GM19372 (cell line): ENCODE measurements around the gene TNFRSF1A.

Source experiments
- ATAC-seq: cut with Tn5 transposase; IDR thresholded peaks from one replicate; pipeline ENCODE4 v1.9.1; 2021; ENCODE audit warnings: mild to moderate bottlenecking, low read depth, moderate library complexity; ENCODE audit not compliant: unreplicated experiment

TNFRSF1A gene

GRCh38 chr12:6374786-6375160 is 32.9 kb upstream of the TNFRSF1A start:
- no peak for ATAC-seq

DNA sequence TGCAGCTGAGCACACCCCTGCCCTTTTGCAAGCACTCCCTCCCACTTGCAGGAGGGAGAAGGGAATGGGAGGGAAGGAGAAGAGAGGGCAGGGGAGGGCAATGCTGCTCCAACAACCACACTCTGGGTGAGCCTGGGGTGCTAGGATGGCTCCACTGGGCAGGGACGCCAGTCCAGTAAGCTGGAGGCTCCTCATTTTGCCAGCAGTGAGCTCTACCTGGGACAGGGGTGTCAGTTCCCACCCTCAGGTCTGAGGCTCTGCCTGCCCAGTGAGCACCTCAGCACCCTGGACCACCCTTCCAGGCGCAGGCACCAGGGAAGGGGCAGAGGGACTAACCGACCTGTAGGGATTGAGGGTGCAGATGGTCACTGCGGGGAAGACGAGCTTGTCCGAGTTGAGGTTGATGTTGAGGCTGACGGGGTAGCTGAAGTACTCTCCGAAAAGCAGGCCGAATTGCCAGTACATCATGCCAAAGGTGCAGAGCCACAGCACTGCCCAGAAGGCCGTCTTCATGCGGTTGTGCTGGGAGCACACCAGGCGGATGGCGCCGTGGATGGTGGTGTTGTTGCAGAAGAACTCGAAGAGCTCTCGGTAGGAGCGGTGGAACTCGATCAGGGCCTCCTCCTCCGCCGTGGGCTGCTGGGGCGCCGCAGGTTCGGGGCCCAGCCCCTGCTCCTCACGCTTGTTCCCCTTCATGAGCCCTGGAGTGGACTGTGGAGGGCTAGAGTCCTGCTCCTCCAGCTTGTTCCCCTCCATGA is 32.3 kb upstream of the TNFRSF1A start:
- ATAC-seq: no peak

DNA sequence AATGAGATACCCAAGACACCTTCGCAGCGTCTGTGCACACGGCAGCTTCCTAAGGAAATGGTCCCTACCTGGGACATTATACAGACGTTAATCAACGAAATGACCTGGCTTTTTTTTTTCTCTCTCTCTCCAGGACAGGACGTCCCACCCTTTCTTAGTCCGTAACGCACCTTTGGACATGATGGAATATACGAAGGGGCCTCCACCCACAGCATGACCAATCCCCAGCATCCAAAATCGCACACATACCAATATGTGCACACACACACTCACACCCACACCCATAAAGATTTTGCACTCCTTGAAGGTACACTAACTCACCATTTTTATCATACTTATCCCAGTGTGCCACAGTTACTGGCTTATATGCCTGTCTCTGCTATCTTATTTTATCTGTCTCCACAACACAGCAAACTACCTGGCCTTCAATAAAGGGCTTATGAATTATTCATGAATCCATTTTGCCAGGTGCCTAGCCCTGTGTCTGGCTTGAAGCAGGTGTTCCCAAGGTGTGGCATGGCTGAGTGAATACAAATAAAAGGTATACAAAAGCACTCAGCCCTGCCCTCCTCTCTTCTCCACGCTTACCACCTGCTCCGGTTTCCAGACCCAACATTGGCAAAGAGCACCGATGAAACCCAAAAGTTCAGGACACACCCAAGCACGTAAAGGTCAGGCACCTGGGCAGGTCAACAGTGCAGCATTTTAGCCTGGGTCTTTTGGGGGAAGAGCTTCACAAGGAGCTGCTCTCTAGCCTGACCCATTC is 31.3 kb upstream of the TNFRSF1A start:
- ATAC-seq: no peak

DNA sequence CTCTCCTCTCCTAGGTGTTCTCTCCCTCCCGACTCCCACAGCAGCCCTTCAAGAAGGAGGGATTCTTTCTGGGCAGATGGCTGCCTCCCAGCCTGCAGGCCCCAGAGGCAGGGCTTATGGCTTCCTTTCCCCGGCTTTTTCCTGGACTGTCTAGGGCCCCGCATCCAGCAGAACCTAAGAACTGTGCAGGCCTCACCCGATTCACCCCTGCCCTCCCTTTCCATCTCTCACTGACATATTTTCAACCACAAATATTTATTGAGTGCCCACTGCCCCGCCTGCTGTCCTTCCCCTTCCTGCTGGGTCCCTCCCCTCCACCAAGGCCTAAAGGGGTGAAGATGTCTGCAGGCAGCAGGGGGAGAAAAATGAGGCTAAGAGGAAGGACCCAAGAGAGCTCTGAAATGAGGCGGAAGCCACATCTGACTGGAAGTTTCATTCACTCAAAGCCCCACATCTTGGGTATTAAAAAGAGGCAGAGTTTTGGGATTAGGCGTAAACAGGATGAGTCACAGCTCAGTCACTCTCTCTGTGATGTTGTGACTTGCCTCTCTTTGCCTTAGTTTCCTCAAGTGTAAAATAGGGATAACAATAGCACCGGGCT is 30.6 kb upstream of the TNFRSF1A start:
- ATAC-seq: no peak

DNA sequence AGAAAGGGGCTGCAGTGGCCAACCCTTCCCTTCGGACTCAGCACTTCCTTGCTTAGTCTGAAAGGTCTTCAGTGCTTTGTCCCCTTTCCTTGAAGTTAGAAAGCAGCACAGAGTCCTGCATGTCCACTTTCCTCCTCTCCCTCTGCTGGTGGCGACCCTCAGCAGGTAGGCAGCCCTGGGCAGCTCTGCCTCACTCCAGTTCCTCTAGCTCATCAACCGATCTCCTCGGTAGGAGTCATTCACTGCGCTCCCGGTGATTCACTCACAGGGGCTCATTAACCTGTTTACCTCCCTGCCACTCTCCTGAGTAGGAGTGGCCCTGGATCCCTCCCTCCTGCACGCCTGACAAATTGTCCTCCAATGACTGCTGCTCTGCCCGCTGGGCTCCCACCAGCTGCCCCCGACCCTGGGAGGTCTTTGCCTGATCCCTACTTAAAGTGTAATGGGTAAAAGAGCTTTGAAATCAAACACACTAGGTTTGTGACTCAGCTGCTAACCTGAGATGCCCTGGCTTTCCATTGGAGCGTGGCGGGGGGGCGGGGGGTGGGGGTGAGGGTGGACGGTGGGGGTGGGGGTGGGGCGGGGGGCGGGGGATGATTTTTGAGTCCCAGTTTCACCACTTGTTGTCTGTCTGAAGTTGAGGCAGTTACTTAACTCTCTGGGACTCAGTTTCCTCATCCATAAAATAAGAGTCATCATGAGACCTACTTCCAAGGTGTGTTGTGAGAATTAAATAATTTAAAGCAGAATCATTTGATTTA is 29.3 kb upstream of the TNFRSF1A start:
- no peak for ATAC-seq

DNA sequence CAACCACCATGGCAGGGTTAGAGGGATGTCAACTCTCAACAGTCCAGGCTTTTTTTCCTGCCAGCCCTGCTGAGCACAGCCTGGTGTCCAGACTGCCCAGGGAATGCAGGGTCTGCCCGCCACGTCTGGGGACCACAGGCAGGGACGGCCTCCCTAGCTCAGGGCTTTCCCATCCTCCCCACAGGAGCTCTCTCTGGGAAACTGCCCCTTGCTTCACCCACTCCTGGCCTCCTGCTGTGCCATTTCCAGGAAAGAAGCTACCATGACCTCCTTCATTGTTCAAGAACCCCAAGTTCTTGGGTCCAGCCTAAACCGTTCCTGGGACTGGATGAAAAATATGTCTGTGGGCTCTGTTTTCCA is 28.7 kb upstream of the TNFRSF1A start:
- no peak for ATAC-seq

DNA sequence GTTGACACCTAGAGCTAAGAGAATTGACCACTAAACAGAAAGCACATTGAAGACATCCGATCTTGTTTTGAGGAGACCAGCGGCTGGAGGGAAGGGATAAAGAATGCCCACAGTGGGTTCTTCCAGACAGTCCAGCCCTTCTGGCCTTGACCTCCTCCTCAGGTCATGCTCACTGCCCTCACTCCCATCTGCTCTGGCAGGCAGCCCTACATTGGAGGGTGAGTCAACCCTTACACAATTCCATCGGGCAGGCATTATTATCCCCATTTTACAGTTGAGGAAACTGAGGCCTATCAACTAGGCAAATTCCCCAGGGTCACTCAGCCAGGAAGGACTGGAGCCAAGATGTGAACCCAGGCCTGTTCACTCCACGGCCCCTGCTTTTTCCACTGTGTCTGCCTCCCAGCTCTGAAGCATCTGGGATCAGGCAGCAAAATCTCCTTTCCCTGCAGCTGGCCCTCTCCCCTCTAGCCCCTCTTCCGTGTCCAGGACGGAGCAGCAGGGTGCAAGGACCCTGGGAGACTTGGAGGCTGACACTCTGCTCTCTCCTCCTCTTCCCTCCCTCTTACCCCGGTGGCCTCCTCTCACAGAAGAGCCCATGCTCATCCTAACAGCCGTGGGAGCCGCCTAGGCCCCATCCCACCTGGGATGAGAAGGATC is 28.2 kb upstream of the TNFRSF1A start:
- ATAC-seq: no peak

DNA sequence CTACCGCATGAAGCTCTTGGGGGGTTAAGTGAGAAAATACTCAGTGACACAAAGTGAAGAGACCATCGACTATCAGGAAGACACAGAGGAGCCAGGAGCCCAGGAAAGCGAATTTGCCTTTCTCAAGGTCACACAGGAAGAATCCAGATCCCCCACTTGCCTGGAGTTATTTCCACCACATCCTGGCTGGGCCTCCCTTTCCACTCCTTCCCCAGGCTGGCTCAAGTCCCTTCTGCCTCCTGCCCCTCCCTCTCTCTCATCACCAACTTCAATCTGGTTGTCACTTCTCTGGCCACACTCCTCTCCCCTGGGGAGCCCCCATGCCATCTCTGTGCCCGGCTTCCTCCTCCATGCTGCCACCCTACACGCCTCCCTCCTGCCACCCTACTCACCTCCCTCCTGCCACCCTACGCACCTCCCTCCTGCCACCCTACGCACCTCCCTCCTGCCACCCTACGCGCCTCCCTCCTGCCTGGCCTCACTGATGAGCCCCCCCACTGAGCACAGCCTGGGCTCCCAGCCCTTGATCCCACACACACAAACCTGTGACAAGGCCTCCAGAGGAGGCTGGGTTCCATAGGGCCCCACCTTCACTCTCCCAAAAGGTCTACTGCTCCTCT is 27.1 kb upstream of the TNFRSF1A start:
- ATAC-seq: no peak

- ATAC-seq: no peak
These were observed 26.4 kb upstream of the TNFRSF1A start for GRCh38 chr12:6367969-6368892.

- no peak for ATAC-seq
These were observed 25.4 kb upstream of the TNFRSF1A start for GRCh38 chr12:6367065-6367968.

DNA sequence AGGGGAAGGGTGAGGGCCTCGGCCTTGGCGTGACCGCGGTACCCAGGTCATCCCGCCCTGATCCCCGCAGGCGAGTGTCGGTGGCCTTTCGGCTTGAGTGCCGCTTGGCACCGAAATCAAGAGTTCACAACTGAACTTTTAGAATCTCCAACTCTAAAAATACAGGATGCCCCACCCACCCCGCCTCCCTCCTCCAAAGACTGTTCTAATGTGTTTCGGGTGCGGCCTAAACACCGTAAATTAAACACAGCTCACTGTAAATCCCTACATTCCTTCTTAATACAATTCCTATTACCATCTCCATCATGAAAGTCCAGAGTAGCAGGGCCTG is 22.1 kb upstream of the TNFRSF1A start:
- ATAC-seq: no peak

DNA sequence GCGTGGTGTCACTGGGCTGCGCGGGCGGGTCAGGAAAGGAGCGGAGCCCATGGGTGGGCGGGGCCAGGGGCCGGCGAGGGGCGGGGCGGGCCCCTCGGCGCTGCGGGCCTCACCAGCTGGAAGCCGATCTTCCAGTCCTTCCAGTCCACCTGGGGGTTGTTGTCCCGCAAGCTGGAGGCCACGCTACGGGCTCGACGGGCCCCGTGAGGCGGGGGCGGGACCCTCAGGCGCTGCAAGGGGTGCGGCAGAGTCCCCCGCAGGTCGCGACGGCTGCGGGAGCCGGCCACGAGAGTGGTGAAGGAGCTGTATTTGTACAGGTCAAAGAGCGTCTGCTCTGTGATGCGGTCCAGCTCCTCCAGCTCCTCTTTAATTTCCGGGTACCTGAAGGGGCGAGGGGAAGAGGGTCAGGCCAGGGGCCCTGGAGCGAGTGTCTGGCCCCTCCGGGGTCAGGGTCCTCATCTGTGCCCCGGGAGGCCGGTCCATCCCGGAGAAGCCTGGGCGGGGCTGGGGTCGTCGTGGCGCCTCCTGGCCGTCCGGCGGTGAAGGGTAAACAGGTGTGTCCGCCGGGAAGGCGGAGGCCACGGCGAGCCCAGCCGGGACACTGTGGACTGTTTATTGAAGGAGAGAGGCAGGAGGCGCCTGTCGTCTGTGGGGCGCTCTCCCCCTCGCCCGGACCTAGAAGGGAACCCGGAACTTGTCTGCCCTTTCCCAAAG is 21.6 kb upstream of the TNFRSF1A start:
- no peak for ATAC-seq

- no peak for ATAC-seq
These were observed 21.1 kb upstream of the TNFRSF1A start for GRCh38 chr12:6363010-6363329.

GRCh38 chr12:6362403-6362802 is 20.5 kb upstream of the TNFRSF1A start:
- ATAC-seq: no peak

DNA sequence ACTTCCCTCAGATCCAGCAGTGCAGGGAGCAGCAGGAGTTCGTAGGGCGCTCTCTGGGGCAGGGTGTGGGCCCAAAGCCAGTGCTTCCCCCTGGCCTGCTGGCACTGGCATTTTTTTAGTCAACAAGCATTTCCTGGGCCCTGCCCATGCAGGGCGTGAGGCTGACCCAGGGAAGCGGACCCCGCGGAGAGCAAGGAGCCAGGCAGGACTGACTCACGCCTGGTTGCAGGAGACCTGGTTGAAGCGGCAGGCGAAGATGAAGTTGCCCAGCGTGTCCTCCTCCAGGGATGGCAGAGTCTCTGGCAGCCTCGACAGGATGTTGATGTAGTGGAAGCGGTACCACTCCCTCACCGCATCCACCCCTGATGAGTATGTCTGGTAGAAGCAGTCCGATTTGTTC is 20.0 kb upstream of the TNFRSF1A start:
- ATAC-seq: no peak

- ATAC-seq: no peak
These were observed 19.0 kb upstream of the TNFRSF1A start for GRCh38 chr12:6360578-6361490.
